ENCODE measurements around the gene RTKN2. TPM values are rescaled to one million over a fixed set of nuclear protein-coding genes. Genes with fewer than 3 reads are reported as not detected.

RTKN2 gene
- total and polyA plus RNA-seq, 2 of the 4 experiments (the other 2 are of a cell fraction): 0.75 to 0.90 TPM

DNA sequence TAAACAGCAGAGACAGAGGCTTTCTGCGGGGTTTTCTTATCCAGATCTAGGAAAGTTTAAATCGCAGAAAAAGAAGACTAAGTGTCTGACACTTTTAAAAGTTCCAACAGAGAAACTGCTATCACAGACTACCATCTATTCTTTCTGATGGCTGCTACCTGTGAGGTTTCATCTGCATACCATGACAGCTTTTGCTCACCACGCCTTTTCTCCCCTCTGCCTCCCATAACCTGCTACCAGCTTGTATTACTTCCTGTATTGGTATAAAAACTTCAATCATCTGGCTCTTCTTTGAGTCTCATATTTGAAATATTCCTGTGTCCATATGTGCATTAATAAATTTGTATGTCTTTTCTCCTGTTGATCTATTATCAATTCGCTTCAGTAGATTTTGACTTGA lies 34.1 kb upstream of the RTKN2 start:
- CTCF ChIA-PET: no interaction called here
- intact Hi-C loops (cut with micrococcal nuclease) (no loop called here), dilution Hi-C loops (cut with HindIII; ENCODE audit: low sequenced_read_pairs, unreplicated experiment) (no loop called here), in situ Hi-C loops (cut with MboI; ENCODE audit: low sequenced_read_pairs) (no loop called here)
- H2AK9ac ChIP-seq (replicated peaks; ENCODE audit: low read depth, low read length, poor library complexity): no peak overlapping the region
- H3K27ac ChIP-seq (ENCODE audit: insufficient read depth, low read length): no peak overlapping the region
- H2BK120ac ChIP-seq (ENCODE audit: low read depth, low read length): no peak overlapping the region
- TF ChIP-seq CEBPB (IDR thresholded peaks at IDR 0.05; ENCODE audit: low read depth, low read length) (no peak), RFX5 (IDR thresholded peaks at IDR 0.05; ENCODE audit: low read depth, low read length) (no peak), FOS (IDR thresholded peaks at IDR 0.05; ENCODE audit: low read depth, low read length) (no peak), NFE2L2 (IDR thresholded peaks at IDR 0.05; ENCODE audit: low read depth, low read length) (no peak), RCOR1 (IDR thresholded peaks at IDR 0.05; ENCODE audit: insufficient replicate concordance, low read length) (no peak), MXI1 (IDR thresholded peaks at IDR 0.05; ENCODE audit: borderline replicate concordance, low read depth, low read length) (no peak), MAFK (IDR thresholded peaks at IDR 0.05; ENCODE audit: low read depth, low read length) (no peak), MAZ (IDR thresholded peaks at IDR 0.05; ENCODE audit: borderline replicate concordance, low read depth, low read length) (no peak), POLR2A (IDR thresholded peaks at IDR 0.05; ENCODE audit: low read depth, low read length) (no peak), RAD21 (IDR thresholded peaks at IDR 0.05; ENCODE audit: low read length) (no peak), BHLHE40 (IDR thresholded peaks at IDR 0.05; ENCODE audit: low read depth, low read length) (no peak), CHD1 (IDR thresholded peaks at IDR 0.05; ENCODE audit: low read depth, low read length) (no peak), SMC3 (IDR thresholded peaks at IDR 0.05; ENCODE audit: low read depth, low read length) (no peak)
- TF ChIP-seq, protein P1, sequence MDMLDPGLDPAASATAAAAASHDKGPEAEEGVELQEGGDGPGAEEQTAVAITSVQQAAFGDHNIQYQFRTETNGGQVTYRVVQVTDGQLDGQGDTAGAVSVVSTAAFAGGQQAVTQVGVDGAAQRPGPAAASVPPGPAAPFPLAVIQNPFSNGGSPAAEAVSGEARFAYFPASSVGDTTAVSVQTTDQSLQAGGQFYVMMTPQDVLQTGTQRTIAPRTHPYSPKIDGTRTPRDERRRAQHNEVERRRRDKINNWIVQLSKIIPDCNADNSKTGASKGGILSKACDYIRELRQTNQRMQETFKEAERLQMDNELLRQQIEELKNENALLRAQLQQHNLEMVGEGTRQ (IDR thresholded peaks at IDR 0.05; ENCODE audit: low read depth, low read length): no peak
- TF ChIP-seq, protein P2, sequence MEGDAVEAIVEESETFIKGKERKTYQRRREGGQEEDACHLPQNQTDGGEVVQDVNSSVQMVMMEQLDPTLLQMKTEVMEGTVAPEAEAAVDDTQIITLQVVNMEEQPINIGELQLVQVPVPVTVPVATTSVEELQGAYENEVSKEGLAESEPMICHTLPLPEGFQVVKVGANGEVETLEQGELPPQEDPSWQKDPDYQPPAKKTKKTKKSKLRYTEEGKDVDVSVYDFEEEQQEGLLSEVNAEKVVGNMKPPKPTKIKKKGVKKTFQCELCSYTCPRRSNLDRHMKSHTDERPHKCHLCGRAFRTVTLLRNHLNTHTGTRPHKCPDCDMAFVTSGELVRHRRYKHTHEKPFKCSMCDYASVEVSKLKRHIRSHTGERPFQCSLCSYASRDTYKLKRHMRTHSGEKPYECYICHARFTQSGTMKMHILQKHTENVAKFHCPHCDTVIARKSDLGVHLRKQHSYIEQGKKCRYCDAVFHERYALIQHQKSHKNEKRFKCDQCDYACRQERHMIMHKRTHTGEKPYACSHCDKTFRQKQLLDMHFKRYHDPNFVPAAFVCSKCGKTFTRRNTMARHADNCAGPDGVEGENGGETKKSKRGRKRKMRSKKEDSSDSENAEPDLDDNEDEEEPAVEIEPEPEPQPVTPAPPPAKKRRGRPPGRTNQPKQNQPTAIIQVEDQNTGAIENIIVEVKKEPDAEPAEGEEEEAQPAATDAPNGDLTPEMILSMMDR (conservative IDR thresholded peaks at IDR 0.05; ENCODE audit: low read depth, low read length): no peak
- TF ChIP-seq, protein P3, sequence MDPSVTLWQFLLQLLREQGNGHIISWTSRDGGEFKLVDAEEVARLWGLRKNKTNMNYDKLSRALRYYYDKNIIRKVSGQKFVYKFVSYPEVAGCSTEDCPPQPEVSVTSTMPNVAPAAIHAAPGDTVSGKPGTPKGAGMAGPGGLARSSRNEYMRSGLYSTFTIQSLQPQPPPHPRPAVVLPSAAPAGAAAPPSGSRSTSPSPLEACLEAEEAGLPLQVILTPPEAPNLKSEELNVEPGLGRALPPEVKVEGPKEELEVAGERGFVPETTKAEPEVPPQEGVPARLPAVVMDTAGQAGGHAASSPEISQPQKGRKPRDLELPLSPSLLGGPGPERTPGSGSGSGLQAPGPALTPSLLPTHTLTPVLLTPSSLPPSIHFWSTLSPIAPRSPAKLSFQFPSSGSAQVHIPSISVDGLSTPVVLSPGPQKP (IDR thresholded peaks at IDR 0.05; ENCODE audit: borderline replicate concordance, low read depth, low read length): no peak
- H2BK20ac ChIP-seq (ENCODE audit: low read depth, low read length): no peak overlapping the region
- H4K20me1 ChIP-seq (ENCODE audit: insufficient read depth, low read length): no peaks in the 10 kb centered on the region
- ATAC-seq (ENCODE audit: low read depth): no peak
- H2AFZ ChIP-seq (replicated peaks; ENCODE audit: low read length, poor library complexity): no peak overlapping the region
- no peak overlapping the region for H2AK5ac ChIP-seq (ENCODE audit: low read depth, low read length)
- BruUV-seq (replicated peaks): no TSS peak
- no peak overlapping the region for H3K14ac ChIP-seq (replicated peaks; ENCODE audit: low read depth, low read length)
- no peak overlapping the region for H3K23ac ChIP-seq (ENCODE audit: low read depth, low read length)
- no peak overlapping the region for H4K5ac ChIP-seq (ENCODE audit: low read depth, low read length)
- H2BK5ac ChIP-seq (ENCODE audit: low read depth, low read length, poor library complexity, severe bottlenecking): no peak overlapping the region
- no peak overlapping the region for H3K4me3 ChIP-seq (ENCODE audit: insufficient read depth, low read depth, low read length)
- peaks cover 7% of the 10 kb centered on the region for H3K27me3 ChIP-seq (ENCODE audit: control insufficient read depth, insufficient read depth, low read length)
- H4K91ac ChIP-seq (ENCODE audit: insufficient read depth, low read depth, low read length): no peak overlapping the region
- H3K56ac ChIP-seq (ENCODE audit: extremely low read depth, insufficient read depth, low read length): no peak overlapping the region
- H3K9ac ChIP-seq (ENCODE audit: low read depth, low read length): no peak overlapping the region
- WGBS, 2 experiments (ENCODE audit: extremely low coverage in 2 of 2, insufficient read length in 1 of 2): no CpG with 5 or more reads among the region's 4 CpGs
- no peaks in the 10 kb centered on the region for H3K9me3 ChIP-seq (ENCODE audit: control insufficient read depth, insufficient read depth, low read length)
- no peak overlapping the region for H2BK15ac ChIP-seq (ENCODE audit: low read depth, low read length)
- H3K18ac ChIP-seq (ENCODE audit: low read depth, low read length): no peak overlapping the region
- no peak for DNase-seq
- no peak overlapping the region for H3K4ac ChIP-seq (ENCODE audit: low read depth, low read length)
- H3K79me1 ChIP-seq (ENCODE audit: low read depth in 1 of 2, low read length in 2 of 2): no peaks in the 10 kb centered on the region
- H4K8ac ChIP-seq (ENCODE audit: low read depth in 2 of 2, low read length in 2 of 2): no peak overlapping the region
- H3K4me1 ChIP-seq (ENCODE audit: control insufficient read depth, insufficient read depth, low read length): no peaks in the 10 kb centered on the region
- no peaks in the 10 kb centered on the region for H3K9me1 ChIP-seq (ENCODE audit: insufficient read depth, low read length)
- no peak overlapping the region for H3K4me2 ChIP-seq (ENCODE audit: low read depth, low read length)
- POLR2A ChIA-PET (ENCODE audit: unreplicated experiment): no interaction called here
- no peaks in the 10 kb centered on the region for H3K36me3 ChIP-seq (ENCODE audit: control insufficient read depth, insufficient read depth, low read length)

Measured in IMR-90 (cell line).